Neural cell (in vitro differentiated cells): ENCODE data around the gene TRPT1. TPM values are rescaled to one million over a fixed set of nuclear protein-coding genes. Genes with fewer than 3 reads are reported as not detected.

Experiments
- H2AFZ ChIP-seq: fragments of 200-600, 300-800 bp; sonication (generic), shearing (Covaris generic); 2 replicates; pipeline ENCODE4 v1.6.0; 2014; ENCODE audit warnings: low read depth, mild to moderate bottlenecking, antibody characterized with exemption, low read length, moderate library complexity
- H3F3A ChIP-seq: fragments of 200-600 bp; shearing (Covaris generic); 2 replicates; pipeline ENCODE4 v1.6.1; 2016; ENCODE audit warnings: mild to moderate bottlenecking, moderate library complexity, mixed read lengths, antibody characterized with exemption, low read length; ENCODE audit not compliant: insufficient read depth, poor library complexity, severe bottlenecking
- H3K27ac ChIP-seq: fragments of 200-600, 300-800 bp; sonication (generic), shearing (Covaris generic); 2 replicates; pipeline ENCODE4 v1.5.1; 2014; ENCODE audit warnings: mild to moderate bottlenecking, low read length, moderate library complexity
- H3K27me3 ChIP-seq: fragments of 300-800, 200-600 bp; sonication (generic), shearing (Covaris generic); 2 replicates; pipeline ENCODE4 v1.6.0; 2014; ENCODE audit warnings: mild to moderate bottlenecking, low read depth, low read length, moderate library complexity; ENCODE audit not compliant: insufficient read depth
- H3K36me3 ChIP-seq: fragments of 300-800, 200-600 bp; sonication (generic), shearing (Covaris generic); 2 replicates; pipeline ENCODE4 v1.5.1; 2014; ENCODE audit warnings: mild to moderate bottlenecking, antibody characterized with exemption, low read length, moderate library complexity; ENCODE audit not compliant: insufficient read depth
- H3K4me2 ChIP-seq: fragments of 300-800, 200-600 bp; sonication (generic), shearing (Covaris generic); 2 replicates; pipeline ENCODE4 v1.6.0; 2014; ENCODE audit warnings: mild to moderate bottlenecking, low read length
- H3K4me3 ChIP-seq: fragments of 300-800, 200-600 bp; sonication (generic), shearing (Covaris generic); 2 replicates; pipeline ENCODE4 v1.5.1; 2014; ENCODE audit warnings: mild to moderate bottlenecking, low read length, moderate library complexity
- H3K79me2 ChIP-seq: fragments of 200-600 bp; shearing (Covaris generic); replicated peaks from 2 replicates; pipeline ENCODE4 v1.6.0; 2014; ENCODE audit warnings: mild to moderate bottlenecking, low read length, moderate library complexity; ENCODE audit not compliant: insufficient read depth
- H3K9ac ChIP-seq: fragments of 300-800, 200-600 bp; sonication (generic), shearing (Covaris generic); 2 replicates; pipeline ENCODE4 v1.6.1; 2016; ENCODE audit warnings: mild to moderate bottlenecking, low read length, mixed read lengths
- H3K9me2 ChIP-seq: fragments of 200-600 bp; shearing (Covaris generic); 2 replicates; pipeline ENCODE4 v1.6.1; 2016; ENCODE audit warnings: mild to moderate bottlenecking, low read length, mixed read lengths; ENCODE audit not compliant: insufficient read depth
- H3K9me3 ChIP-seq: fragments of 200-600, 300-800 bp; sonication (generic), shearing (Covaris generic); 2 replicates; pipeline ENCODE4 v1.6.1; 2016; ENCODE audit warnings: mild to moderate bottlenecking, mixed run types, low read length, moderate library complexity, mixed read lengths
- H4K20me1 ChIP-seq: fragments of 200-600 bp; shearing (Covaris generic); 2 replicates; pipeline ENCODE4 v1.6.1; 2016; ENCODE audit warnings: mild to moderate bottlenecking, mixed run types; ENCODE audit not compliant: insufficient read depth
- EP300 ChIP-seq: fragments of 450-650 bp; conservative IDR thresholded peaks from 2 replicates; pipeline ENCODE4 v1.6.1; 2014; ENCODE audit warnings: antibody characterized with exemption, mild to moderate bottlenecking, moderate library complexity; ENCODE audit not compliant: poor library complexity, severe bottlenecking
- EZH2 ChIP-seq: fragments of 200-600, 300-800 bp; shearing (Covaris generic), sonication (generic); IDR thresholded peaks from 2 replicates; pipeline ENCODE4 v1.6.1; 2014; ENCODE audit warnings: antibody characterized with exemption, low read length, borderline replicate concordance, mild to moderate bottlenecking; ENCODE audit not compliant: insufficient read depth, poor library complexity, severe bottlenecking
- MXI1 ChIP-seq: fragments of 450-650 bp; conservative IDR thresholded peaks from 2 replicates; pipeline ENCODE4 v1.6.1; 2014; ENCODE audit warnings: antibody characterized with exemption, mild to moderate bottlenecking; ENCODE audit not compliant: poor library complexity, severe bottlenecking
- POLR2AphosphoS5 ChIP-seq: IDR thresholded peaks from 2 replicates; pipeline ENCODE4 v1.6.1; 2012
- RAD21 ChIP-seq: fragments of 450-650 bp; conservative IDR thresholded peaks from 2 replicates; pipeline ENCODE4 v1.6.1; 2014; ENCODE audit warnings: antibody characterized with exemption, mild to moderate bottlenecking, moderate library complexity
- REST ChIP-seq: IDR thresholded peaks from 2 replicates; pipeline ENCODE4 v1.6.1; 2012; ENCODE audit warnings: borderline replicate concordance
- SMC3 ChIP-seq: fragments of 450-650 bp; conservative IDR thresholded peaks from 2 replicates; pipeline ENCODE4 v1.6.1; 2014; ENCODE audit warnings: antibody characterized with exemption, mild to moderate bottlenecking, moderate library complexity; ENCODE audit not compliant: poor library complexity
- TAF1 ChIP-seq: IDR thresholded peaks from 2 replicates; pipeline ENCODE4 v1.6.1; 2012; ENCODE audit warnings: low read depth
- polyA plus RNA-seq: library from polyadenylated mRNA; depleted of rRNA; stranded (reverse); fragments of >200 nt; gene quantifications from 2 replicates; pipeline ENCODE4 v1.2.3, GENCODE V29; 2014
- TF ChIP-seq, protein P1 (sequence below): fragments of 450-650 bp; IDR thresholded peaks from 2 replicates; pipeline ENCODE4 v1.5.1; 2014; ENCODE audit warnings: antibody characterized with exemption, mild to moderate bottlenecking, moderate library complexity; ENCODE audit not compliant: poor library complexity, severe bottlenecking

TRPT1 gene
- polyA plus RNA-seq, 1 donor from 2014 or later: 67.2 TPM

DNA sequence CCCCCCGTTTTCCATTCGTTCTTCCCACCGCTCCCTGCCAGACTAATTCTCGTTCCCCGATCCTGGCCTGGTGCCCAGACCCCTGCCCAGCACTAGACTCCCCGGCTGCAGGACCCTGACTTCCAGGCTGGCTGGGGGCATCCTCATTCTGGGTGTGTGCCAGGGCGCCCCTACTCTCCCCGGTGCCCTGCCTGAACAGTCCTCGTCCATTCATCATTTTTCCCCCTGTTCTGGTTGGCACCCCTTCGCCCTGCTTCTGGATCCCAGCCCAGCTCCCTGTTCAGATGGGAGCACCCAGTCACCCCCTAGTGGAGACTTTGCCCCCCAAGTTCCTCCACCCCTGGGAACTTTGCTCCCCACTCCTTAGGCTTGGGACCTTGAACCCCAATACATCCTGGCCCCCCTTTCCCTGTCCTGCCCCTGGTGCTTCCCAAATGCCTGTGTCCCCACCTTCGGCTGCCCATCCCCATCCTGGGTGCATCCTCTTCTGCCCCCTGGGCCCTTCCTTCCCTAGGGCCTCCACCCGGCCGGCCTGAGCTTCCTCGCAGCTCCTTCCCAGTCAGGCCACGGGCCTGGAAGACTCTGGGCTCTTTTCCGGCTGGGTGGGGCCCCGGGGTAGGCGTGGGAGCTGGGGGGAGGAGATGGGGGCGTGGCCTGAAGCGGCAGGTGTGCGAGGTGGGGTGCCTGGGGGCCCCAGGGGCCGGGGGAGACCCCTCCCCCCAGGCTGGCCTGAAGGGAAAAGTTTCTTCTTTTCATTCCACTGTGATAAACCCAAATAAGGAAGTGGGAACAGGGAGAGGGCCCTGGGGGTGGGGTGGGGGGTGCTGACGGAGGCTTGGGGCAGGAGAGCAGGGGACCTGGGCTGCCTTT lies 26.3 kb upstream of the TRPT1 start:
- Histone ChIP-seq H2AFZ (no peak overlapping the region), H3K27ac (no peak overlapping the region), H3K4me3 (peak overlapping the region; percentile 44), H3K36me3 (no peaks in the 10 kb centered on the region), H3K79me2 (no peaks in the 10 kb centered on the region), H4K20me1 (no peaks in the 10 kb centered on the region), H3K27me3 (peaks cover 8% of the 10 kb centered on the region), H3K9me2 (no peaks in the 10 kb centered on the region), H3K9me3 (no peaks in the 10 kb centered on the region), H3K4me2 (no peak overlapping the region), H3F3A (no peaks in the 10 kb centered on the region), H3K9ac (no peak overlapping the region)
- TF ChIP-seq, protein P1, sequence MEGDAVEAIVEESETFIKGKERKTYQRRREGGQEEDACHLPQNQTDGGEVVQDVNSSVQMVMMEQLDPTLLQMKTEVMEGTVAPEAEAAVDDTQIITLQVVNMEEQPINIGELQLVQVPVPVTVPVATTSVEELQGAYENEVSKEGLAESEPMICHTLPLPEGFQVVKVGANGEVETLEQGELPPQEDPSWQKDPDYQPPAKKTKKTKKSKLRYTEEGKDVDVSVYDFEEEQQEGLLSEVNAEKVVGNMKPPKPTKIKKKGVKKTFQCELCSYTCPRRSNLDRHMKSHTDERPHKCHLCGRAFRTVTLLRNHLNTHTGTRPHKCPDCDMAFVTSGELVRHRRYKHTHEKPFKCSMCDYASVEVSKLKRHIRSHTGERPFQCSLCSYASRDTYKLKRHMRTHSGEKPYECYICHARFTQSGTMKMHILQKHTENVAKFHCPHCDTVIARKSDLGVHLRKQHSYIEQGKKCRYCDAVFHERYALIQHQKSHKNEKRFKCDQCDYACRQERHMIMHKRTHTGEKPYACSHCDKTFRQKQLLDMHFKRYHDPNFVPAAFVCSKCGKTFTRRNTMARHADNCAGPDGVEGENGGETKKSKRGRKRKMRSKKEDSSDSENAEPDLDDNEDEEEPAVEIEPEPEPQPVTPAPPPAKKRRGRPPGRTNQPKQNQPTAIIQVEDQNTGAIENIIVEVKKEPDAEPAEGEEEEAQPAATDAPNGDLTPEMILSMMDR: peak; percentile 13
- no peak for TF ChIP-seq SMC3

GRCh38 chr11:64251753-64252002 lies 25.7 kb upstream of the TRPT1 start:
- Histone ChIP-seq H3K9ac (no peak overlapping the region), H3K79me2 (no peaks in the 10 kb centered on the region), H3K27me3 (peaks cover 8% of the 10 kb centered on the region), H3K4me2 (no peak overlapping the region), H3K4me3 (peak overlapping the region; percentile 44), H4K20me1 (no peaks in the 10 kb centered on the region), H3K27ac (no peak overlapping the region), H3K9me2 (no peaks in the 10 kb centered on the region), H3K36me3 (no peaks in the 10 kb centered on the region), H3F3A (no peaks in the 10 kb centered on the region), H2AFZ (no peak overlapping the region), H3K9me3 (no peaks in the 10 kb centered on the region)
- TF ChIP-seq REST (no peak), MXI1 (no peak), EP300 (no peak)

DNA sequence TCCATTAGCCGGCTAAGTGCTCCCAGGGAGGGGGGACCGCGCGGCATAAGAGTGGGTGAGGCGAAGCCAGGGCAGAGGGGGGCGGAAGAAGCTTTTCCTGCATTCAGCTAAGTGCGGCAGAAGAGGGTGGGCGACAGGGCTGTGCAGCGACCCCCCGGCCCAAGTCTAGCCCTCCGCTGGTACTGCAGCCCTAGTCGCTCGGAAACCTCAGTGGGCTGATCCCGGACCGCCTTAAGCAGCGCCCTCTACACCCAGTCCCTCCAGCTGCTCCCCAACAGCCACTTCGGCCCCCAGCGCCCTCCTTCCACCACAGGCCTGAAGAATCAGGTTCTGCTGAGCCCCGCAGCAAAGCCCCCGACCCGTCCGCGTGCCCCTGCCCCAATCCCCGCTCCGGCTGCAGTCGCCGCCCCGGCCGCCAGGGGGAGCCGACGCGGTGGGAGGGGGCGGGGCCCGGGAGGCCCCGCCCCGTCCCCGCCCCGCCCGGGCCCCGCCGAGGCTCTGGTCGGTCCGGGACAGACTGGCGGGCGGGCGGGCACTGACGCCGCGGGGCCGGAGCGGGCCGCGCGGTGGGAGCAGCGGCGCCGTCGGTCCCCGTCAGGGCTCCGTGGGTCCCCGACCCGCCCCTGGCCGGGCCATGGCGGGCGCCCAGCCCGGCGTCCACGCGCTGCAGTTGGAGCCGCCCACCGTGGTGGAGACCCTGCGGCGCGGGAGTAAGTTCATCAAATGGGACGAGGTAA lies 25.2 kb upstream of the TRPT1 start, which contains the start of gene PLCB3:
Gene PLCB3 (plus strand): TSS at position 515 of the 737 bp plus-strand sequence. CDS start 120 bp downstream, at position 635.
- no peaks in the 10 kb centered on the region for H3K9me3 ChIP-seq
- H3K4me2 ChIP-seq: no peak within 1 kb of the TSS
- H3F3A ChIP-seq: no peaks in the 10 kb centered on the region
- H3K9ac ChIP-seq: peak within 1 kb of the TSS; percentile 50
- peak within 1 kb of the TSS; percentile 59 for H3K4me3 ChIP-seq
- H4K20me1 ChIP-seq: no peaks in the 10 kb centered on the region
- peaks cover under 1% of the 10 kb centered on the region for H3K79me2 ChIP-seq
- H3K36me3 ChIP-seq: no peaks in the 10 kb centered on the region
- peaks cover 8% of the 10 kb centered on the region for H3K27me3 ChIP-seq
- H3K27ac ChIP-seq: peak within 1 kb of the TSS; percentile 5
- no peak within 1 kb of the TSS for H2AFZ ChIP-seq
- no peaks in the 10 kb centered on the region for H3K9me2 ChIP-seq
- TF ChIP-seq EP300 (no peak), EZH2 (no peak), POLR2AphosphoS5 (no peak), REST (no peak), MXI1 (no peak), RAD21 (peak; percentile 25), SMC3 (peak; percentile 43), TAF1 (no peak)
